Adrenal gland (tissue), 5 donors: Measurements from ENCODE around the gene TSSK3.

Experiments
- POLR2A ChIP-seq, 2 donors: fragments of 450-650 bp; IDR thresholded peaks; one replicate each; pipeline ENCODE4 v1.6.1; 2017; ENCODE audit warnings: antibody characterized with exemption in 2 of 2, mild to moderate bottlenecking in 2 of 2, moderate library complexity in 1 of 2
- TF ChIP-seq, protein P1 (sequence below), 6 experiments: fragments of 450-650 bp in 4 of 6; fragments of 200-600 bp in 2 of 6; sonication (generic) in 1 of 6; IDR thresholded peaks; 1 replicate in 5 of 6; 2 replicates in 1 of 6; pipeline versions ENCODE4 v1.5.1 to v1.8.0; 2016 to 2021; ENCODE audit warnings: antibody characterized with exemption in 6 of 6, mild to moderate bottlenecking in 2 of 6, moderate library complexity in 1 of 6
- donor health status: DM: no; HTN: no; CAD: no.

GRCh38 chr1:32331549-32331948 lies 30.8 kb upstream of the TSSK3 start:
- TF ChIP-seq, protein P1, sequence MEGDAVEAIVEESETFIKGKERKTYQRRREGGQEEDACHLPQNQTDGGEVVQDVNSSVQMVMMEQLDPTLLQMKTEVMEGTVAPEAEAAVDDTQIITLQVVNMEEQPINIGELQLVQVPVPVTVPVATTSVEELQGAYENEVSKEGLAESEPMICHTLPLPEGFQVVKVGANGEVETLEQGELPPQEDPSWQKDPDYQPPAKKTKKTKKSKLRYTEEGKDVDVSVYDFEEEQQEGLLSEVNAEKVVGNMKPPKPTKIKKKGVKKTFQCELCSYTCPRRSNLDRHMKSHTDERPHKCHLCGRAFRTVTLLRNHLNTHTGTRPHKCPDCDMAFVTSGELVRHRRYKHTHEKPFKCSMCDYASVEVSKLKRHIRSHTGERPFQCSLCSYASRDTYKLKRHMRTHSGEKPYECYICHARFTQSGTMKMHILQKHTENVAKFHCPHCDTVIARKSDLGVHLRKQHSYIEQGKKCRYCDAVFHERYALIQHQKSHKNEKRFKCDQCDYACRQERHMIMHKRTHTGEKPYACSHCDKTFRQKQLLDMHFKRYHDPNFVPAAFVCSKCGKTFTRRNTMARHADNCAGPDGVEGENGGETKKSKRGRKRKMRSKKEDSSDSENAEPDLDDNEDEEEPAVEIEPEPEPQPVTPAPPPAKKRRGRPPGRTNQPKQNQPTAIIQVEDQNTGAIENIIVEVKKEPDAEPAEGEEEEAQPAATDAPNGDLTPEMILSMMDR (IDR thresholded peaks at IDR 0.05): no peak
- TF ChIP-seq POLR2A (IDR thresholded peaks at IDR 0.05): no peak
